Measurements from ENCODE around the gene RAPGEF3. TPM values are rescaled to one million over a fixed set of nuclear protein-coding genes. Genes with fewer than 3 reads are reported as not detected.

The RAPGEF3 gene
- total and polyA plus RNA-seq, 4 donors, result 1.3 to 4.3 (median 1.4) TPM

DNA sequence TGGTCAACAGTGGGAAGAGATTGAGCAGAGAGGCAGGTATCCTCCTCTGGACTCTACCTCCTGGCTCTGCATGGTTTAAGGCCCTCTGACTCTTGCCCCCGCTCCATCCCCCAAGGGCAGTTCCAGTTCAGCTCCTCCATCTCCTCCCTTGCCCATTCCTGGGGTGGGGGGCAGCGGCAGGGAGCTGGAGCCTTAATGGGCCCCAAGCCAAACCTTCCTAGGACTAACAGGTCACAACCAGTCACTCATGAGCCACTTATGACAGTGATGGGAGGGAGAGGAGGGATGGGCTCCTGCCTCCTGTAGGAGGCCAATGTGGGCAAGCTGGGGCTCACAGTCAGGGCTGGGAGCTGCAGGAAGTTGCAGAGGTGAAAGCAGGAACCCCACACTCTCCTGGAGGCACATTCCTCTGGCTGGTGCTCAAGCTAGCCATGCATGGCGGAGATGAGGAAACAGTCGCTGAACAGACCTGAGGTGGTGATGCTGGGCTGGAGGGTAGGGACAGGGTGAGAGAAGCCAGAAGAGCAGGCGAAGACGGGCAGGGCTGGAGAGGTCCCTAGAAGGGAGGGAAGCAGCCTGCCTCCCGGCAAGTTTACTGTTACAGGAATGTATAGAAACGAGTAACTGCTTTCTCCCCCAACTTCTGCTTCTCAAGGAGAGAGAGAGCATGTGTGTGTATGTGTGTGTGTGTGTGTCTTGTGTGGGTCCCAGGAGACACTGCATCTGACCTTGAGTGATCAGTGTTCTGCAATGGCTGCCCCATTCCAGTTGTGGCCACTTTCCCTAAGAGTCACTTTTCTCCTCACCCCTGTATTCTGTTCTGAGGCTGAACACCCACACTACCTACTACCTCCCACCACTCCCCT, 5.0 kb upstream of the RAPGEF3 start (continued):
- TF ChIP-seq SP1 (IDR thresholded peaks at IDR 0.05), result no peak
- no peak for TF ChIP-seq JUND (IDR thresholded peaks at IDR 0.05)

DNA sequence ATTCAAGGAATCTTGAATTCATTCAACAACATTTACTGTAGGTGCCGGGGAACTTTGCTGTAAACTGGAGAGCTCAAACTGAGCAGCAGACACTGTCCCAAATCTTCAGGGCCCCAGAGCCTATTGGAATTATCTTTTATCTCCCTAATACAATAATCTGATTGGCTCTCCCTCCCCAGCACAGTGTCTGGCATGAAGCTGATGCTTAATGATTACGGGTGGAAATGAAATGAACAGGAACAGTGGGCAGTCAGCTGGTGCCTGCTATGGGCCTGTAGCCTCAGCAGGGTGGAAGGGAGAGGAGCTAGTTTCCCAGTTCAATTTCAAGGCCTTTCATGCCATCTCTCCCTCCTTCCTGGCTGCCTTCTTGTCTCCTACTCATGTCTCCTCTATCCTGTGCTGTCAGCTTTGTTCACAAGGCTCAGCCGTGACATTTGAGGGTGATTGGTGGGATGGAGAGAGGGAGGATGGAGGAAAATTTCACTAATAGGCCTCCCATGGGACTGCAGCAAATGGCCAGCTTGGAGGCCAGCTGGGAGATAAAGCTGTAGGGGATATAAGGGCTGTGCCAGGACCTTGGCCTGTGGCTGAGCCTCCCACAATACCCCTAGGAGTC, 4.3 kb upstream of the RAPGEF3 start:
- H3K27ac ChIP-seq (ENCODE audit: low read depth in 1 of 2, low read length in 2 of 2), result no peak overlapping the region
- TF ChIP-seq NR2F2 (IDR thresholded peaks at IDR 0.05), result no peak
- TF ChIP-seq, protein P1, sequence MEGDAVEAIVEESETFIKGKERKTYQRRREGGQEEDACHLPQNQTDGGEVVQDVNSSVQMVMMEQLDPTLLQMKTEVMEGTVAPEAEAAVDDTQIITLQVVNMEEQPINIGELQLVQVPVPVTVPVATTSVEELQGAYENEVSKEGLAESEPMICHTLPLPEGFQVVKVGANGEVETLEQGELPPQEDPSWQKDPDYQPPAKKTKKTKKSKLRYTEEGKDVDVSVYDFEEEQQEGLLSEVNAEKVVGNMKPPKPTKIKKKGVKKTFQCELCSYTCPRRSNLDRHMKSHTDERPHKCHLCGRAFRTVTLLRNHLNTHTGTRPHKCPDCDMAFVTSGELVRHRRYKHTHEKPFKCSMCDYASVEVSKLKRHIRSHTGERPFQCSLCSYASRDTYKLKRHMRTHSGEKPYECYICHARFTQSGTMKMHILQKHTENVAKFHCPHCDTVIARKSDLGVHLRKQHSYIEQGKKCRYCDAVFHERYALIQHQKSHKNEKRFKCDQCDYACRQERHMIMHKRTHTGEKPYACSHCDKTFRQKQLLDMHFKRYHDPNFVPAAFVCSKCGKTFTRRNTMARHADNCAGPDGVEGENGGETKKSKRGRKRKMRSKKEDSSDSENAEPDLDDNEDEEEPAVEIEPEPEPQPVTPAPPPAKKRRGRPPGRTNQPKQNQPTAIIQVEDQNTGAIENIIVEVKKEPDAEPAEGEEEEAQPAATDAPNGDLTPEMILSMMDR (IDR thresholded peaks at IDR 0.05; ENCODE audit: low read depth, low read length, missing input control), result no peak
- TF ChIP-seq TAF1 (conservative IDR thresholded peaks at IDR 0.05), result no peak
- TF ChIP-seq, protein P2, sequence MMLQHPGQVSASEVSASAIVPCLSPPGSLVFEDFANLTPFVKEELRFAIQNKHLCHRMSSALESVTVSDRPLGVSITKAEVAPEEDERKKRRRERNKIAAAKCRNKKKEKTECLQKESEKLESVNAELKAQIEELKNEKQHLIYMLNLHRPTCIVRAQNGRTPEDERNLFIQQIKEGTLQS (IDR thresholded peaks at IDR 0.05), result no peak
- TF ChIP-seq RXRA (IDR thresholded peaks at IDR 0.05), result no peak
- no peak for TF ChIP-seq RAD21 (IDR thresholded peaks at IDR 0.05)
- no peak for TF ChIP-seq GABPA (IDR thresholded peaks at IDR 0.05 in 1 of 2, conservative IDR thresholded peaks at IDR 0.05 in 1 of 2)
- TF ChIP-seq, protein P3, sequence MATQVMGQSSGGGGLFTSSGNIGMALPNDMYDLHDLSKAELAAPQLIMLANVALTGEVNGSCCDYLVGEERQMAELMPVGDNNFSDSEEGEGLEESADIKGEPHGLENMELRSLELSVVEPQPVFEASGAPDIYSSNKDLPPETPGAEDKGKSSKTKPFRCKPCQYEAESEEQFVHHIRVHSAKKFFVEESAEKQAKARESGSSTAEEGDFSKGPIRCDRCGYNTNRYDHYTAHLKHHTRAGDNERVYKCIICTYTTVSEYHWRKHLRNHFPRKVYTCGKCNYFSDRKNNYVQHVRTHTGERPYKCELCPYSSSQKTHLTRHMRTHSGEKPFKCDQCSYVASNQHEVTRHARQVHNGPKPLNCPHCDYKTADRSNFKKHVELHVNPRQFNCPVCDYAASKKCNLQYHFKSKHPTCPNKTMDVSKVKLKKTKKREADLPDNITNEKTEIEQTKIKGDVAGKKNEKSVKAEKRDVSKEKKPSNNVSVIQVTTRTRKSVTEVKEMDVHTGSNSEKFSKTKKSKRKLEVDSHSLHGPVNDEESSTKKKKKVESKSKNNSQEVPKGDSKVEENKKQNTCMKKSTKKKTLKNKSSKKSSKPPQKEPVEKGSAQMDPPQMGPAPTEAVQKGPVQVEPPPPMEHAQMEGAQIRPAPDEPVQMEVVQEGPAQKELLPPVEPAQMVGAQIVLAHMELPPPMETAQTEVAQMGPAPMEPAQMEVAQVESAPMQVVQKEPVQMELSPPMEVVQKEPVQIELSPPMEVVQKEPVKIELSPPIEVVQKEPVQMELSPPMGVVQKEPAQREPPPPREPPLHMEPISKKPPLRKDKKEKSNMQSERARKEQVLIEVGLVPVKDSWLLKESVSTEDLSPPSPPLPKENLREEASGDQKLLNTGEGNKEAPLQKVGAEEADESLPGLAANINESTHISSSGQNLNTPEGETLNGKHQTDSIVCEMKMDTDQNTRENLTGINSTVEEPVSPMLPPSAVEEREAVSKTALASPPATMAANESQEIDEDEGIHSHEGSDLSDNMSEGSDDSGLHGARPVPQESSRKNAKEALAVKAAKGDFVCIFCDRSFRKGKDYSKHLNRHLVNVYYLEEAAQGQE (IDR thresholded peaks at IDR 0.05), result no peak
- no peak for TF ChIP-seq SP1 (IDR thresholded peaks at IDR 0.05)
- TF ChIP-seq YY1 (IDR thresholded peaks at IDR 0.05), result no peak
- no peak for TF ChIP-seq HNF4G (IDR thresholded peaks at IDR 0.05)
- TF ChIP-seq FOXA1 (IDR thresholded peaks at IDR 0.05), result no peak
- no peak for TF ChIP-seq JUND (IDR thresholded peaks at IDR 0.05)
- TF ChIP-seq, protein P4, sequence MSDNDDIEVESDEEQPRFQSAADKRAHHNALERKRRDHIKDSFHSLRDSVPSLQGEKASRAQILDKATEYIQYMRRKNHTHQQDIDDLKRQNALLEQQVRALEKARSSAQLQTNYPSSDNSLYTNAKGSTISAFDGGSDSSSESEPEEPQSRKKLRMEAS (IDR thresholded peaks at IDR 0.05), result no peak
- no peak for TF ChIP-seq EGR1 (IDR thresholded peaks at IDR 0.05; ENCODE audit: low read depth in 2 of 2)
- TF ChIP-seq, protein P5, sequence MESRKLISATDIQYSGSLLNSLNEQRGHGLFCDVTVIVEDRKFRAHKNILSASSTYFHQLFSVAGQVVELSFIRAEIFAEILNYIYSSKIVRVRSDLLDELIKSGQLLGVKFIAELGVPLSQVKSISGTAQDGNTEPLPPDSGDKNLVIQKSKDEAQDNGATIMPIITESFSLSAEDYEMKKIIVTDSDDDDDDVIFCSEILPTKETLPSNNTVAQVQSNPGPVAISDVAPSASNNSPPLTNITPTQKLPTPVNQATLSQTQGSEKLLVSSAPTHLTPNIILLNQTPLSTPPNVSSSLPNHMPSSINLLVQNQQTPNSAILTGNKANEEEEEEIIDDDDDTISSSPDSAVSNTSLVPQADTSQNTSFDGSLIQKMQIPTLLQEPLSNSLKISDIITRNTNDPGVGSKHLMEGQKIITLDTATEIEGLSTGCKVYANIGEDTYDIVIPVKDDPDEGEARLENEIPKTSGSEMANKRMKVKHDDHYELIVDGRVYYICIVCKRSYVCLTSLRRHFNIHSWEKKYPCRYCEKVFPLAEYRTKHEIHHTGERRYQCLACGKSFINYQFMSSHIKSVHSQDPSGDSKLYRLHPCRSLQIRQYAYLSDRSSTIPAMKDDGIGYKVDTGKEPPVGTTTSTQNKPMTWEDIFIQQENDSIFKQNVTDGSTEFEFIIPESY (IDR thresholded peaks at IDR 0.05), result no peak
- no peak for TF ChIP-seq HNF4A (conservative IDR thresholded peaks at IDR 0.05)
- no peaks in the 10 kb centered on the region for H3K9me3 ChIP-seq (ENCODE audit: control insufficient read depth in 4 of 4, low read length in 3 of 4)
- H3K27me3 ChIP-seq (ENCODE audit: control insufficient read depth in 4 of 4, insufficient read depth in 4 of 4, low read length in 3 of 4), result no peaks in the 10 kb centered on the region
- WGBS, result 89% methylated on average over 3 of the region's 3 CpGs
- H3K36me3 ChIP-seq (ENCODE audit: control insufficient read depth in 4 of 4, insufficient read depth in 3 of 4, low read depth in 1 of 4, low read length in 3 of 4), result no peaks in the 10 kb centered on the region
- no peak overlapping the region for H3K4me3 ChIP-seq (ENCODE audit: low read depth in 1 of 3, low read length in 3 of 3)
- H3K4me1 ChIP-seq (ENCODE audit: control insufficient read depth in 4 of 4, insufficient read depth in 4 of 4, low read length in 3 of 4), result peaks cover 0 to 14% (median 7%) of the 10 kb centered on the region in 4 donors
- H3K9ac ChIP-seq (ENCODE audit: low read depth in 1 of 2, low read length in 2 of 2), result no peak overlapping the region
- no peak for DNase-seq (ENCODE audit: low spot score)
